HL-60/S4 treated with retinoic acid at 250 ng/mL for 4 days and 3 days (cell line): ENCODE data around the gene OGFR.

Source experiments
- in situ Hi-C: fragments of 300-500 bp; cut with MboI; formaldehyde crosslinking; loops from 2 replicates; pipeline ENCODE4 v1.7.0; 2022; ENCODE audit warnings: low sequenced_read_pairs

Gene OGFR

DNA sequence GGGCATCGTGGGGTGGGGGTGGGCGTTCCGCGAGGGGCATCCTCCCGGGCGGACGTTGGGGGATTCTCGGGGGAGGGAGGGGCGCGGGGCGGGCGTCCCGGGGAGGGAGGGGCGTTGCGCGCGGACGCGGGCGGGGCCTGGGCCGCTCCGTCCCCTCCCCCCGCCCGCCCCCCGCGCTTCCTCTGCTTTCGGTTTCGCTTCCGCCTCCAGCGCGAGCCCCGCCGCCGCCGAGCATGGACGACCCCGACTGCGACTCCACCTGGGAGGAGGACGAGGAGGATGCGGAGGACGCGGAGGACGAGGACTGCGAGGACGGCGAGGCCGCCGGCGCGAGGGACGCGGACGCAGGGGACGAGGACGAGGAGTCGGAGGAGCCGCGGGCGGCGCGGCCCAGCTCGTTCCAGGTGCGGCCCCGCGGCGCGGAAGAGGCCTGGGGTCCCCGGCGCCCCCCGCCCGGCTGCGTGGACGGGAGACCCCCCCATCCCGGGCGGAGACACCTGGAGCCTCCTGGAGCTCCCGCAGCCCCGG, at the start of gene OGFR:
Gene OGFR (plus strand): TSS at position 209 of the 528 bp plus-strand sequence. CDS start 25 bp downstream, at position 234.
- in situ Hi-C loops: no loop called here

DNA sequence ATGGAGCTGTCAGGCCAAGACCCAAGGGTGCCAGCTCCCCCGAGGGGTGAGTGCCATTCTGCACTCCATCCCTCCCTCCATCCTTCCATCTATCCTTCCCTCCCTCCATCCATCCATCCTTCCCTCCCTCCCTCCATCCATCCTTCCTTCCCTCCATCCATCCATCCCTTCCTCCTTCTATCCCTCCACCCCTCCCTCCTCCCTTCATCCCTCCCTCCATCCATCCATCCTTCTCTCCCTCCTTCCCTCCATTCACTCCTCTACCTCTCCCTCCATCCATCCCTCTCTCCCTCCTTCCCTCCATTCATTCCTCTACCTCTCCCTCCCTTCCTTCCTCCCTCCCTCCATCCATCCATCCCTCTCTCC, 49.7 kb upstream of the OGFR start:
- in situ Hi-C loops: no loop called here

DNA sequence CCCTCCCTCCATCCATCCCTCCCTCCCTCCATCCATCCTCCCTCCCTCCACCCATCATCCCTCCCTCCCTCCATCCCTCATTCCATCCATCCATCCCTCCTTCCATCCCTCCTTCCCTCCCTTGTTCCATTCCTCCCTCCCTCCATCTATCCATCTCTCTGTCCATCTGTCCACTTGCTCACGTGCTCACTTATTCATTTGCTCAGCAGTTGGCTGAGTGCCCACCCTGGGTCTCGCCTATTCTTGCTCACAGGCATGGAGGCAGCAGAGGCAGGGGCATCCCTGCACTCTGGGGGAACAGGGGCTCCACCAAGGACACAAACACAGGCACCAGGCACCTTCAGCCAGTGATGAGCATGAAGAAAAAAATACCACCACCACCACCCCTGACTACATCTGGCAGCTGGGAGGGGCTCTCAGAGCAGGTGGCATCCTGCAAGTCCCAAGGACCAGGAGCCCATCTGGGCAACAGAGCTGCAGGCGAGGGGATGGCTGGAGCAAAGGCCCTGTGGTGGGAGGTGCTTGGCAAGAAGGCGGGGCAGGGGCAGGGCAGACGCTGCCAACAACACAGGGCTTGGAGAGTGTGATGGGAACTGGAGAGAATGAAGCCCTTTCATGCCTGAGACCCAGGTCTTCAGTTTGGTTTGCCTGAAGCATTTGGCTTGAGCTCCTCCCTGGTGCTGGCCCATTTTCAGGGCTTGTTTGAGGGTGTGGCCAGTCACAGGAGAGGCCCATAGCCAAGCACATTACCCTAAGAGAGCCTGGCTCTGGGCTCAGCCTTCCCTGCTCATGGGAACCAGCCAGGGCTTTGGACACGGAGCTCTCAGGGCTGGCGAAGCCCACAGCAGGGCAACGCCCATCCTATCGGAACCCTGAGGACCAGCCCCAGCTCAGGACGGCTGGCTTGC, 48.6 kb upstream of the OGFR start:
- in situ Hi-C loops: no loop called here

- in situ Hi-C loops: no loop called here
Measured at GRCh38 chr20:62758226-62758912, 46.3 kb upstream of the OGFR start.

DNA sequence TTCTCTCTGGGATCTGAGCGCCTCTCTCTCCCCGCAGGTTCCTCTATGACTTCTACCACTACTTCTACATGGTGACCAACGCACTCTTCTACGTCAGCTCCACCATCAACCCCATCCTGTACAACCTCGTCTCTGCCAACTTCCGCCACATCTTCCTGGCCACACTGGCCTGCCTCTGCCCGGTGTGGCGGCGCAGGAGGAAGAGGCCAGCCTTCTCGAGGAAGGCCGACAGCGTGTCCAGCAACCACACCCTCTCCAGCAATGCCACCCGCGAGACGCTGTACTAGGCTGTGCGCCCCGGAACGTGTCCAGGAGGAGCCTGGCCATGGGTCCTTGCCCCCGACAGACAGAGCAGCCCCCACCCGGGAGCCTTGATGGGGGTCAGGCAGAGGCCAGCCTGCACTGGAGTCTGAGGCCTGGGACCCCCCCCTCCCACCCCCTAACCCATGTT, 44.6 kb upstream of the OGFR start:
- in situ Hi-C loops: no loop called here

DNA sequence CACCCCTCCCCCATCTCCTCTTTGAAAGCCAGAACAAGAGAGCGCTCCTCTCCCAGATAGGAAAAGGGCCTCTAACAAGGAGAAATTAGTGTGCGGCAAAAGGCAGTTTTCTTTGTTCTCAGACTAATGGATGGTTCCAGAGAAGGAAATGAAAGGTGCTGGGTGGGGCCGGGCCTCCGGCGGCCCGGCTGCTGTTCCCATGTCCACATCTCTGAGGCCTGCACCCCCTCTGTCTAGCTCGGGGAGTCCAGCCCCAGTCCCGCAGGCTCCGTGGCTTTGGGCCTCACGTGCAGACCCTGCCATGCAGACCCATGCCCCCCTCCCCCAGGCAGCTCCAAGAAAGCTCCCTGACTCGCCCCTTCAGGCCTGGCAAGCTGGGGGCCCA, 44.2 kb upstream of the OGFR start:
- in situ Hi-C loops: no loop called here

GRCh38 chr20:62760856-62761758, 43.5 kb upstream of the OGFR start:
- in situ Hi-C loops: no loop called here

GRCh38 chr20:62761759-62762131, 42.9 kb upstream of the OGFR start:
- in situ Hi-C loops: no loop called here

DNA sequence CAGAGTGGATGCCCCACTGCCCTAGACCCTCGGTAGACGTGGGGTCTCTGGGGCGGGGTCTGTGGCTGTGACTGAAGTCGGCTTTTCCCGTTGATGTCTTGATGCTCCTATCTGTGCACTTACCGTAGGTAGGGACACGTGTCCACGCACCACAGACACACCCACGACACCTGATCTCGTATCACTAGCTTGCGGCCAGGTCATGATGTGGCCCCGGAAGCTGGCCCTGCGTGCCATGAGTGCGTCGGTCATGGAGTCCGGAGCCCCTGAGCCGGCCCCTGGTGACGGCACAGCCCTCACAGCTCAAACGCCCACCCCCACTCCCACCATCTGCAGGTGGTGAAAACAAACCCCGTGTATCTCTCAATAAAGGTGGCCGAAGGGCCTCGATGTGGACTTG, 42.3 kb upstream of the OGFR start:
- in situ Hi-C loops: no loop called here

DNA sequence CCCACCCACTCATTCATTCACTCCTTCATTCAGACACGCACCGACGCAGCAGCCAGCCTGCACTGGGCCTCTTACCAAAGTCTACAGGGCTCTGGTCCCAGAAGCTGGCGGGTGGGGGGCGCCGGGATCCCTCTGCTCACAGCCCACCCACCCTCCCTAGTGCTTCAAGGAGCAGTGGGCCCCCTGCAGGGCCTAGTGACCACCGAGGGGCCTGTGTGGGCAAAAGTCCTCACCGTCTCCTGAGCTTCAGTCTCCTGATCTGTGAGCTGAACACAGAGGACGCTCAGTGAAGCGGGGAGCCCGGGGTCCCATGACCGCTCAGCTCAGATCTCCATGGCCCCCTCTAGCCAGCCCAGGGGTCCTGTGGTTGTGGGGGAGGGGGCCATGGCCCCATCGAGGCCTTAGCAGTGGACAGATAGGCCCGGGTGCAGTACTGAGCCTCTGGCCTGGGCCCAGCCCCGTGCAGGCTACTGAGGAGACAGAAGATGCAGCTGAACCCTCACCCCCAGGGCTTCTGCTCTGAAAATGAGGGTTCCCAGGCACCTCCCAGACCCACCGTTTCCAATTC, 41.8 kb upstream of the OGFR start:
- in situ Hi-C loops: no loop called here

GRCh38 chr20:62763404-62763803, 41.2 kb upstream of the OGFR start:
- in situ Hi-C loops: no loop called here

DNA sequence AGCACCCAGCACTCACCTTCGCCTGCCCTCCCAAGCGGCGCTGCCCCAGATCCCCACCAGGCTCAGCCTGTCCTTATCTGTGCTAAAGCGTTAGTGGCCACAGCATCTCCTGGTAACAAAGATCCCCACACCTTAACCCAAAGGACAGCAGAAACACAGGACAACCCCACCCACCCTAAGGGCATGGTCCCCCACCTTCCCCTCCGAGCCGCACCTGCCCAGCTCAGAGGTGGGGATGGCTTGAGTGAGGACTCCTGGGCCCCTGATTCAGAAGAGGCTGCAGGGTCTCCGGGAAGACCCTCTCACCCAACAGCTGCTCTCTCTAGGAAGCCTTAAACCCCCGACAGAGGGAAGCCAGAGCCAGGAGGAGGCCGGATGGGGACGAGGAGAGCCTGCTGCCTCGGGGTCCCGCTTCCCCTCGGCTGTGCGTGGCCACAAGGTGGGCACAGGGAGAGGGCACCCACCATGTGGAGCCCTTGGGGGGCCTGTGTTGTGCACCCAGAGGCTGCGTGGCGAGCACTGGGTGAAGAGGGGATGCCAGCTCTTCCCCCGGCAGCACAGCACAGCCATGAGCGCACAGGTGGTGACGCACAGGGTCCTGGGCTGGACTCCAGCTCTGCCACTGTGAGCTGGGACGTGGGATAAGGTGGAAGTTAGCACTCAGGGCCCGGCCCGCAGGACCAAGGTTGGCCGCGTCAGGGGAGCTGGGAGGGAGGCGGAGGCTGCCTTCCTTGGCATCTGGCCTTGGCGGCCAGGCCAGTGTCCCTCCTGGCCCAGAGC, 40.3 kb upstream of the OGFR start:
- in situ Hi-C loops: no loop called here

GRCh38 chr20:62765021-62765420, 39.6 kb upstream of the OGFR start:
- in situ Hi-C loops: no loop called here

- in situ Hi-C loops: no loop called here
Measured at GRCh38 chr20:62765432-62766070, 39.1 kb upstream of the OGFR start.

DNA sequence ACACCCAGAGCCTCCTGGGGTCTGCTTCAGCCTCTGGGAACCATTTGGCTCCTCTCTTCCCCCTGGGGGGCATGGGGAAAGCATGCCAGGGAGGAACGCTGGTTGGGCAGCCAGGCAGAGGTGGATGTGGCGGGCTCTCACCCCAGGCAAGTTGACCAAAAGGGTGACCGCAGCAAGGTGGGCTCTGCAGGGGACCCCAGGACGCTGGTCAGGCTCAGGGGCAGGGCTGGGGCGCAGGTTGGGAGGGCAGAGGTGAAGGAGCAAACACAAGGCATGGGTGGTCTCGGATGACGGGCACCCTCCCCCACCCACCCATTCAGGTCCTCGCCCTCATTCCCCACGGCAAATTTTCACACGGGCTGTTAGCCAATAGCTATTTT, 38.6 kb upstream of the OGFR start:
- in situ Hi-C loops: no loop called here

- in situ Hi-C loops: no loop called here
Measured at GRCh38 chr20:62766716-62767115, 37.9 kb upstream of the OGFR start.

GRCh38 chr20:62768234-62768546, 36.4 kb upstream of the OGFR start:
- in situ Hi-C loops: no loop called here

DNA sequence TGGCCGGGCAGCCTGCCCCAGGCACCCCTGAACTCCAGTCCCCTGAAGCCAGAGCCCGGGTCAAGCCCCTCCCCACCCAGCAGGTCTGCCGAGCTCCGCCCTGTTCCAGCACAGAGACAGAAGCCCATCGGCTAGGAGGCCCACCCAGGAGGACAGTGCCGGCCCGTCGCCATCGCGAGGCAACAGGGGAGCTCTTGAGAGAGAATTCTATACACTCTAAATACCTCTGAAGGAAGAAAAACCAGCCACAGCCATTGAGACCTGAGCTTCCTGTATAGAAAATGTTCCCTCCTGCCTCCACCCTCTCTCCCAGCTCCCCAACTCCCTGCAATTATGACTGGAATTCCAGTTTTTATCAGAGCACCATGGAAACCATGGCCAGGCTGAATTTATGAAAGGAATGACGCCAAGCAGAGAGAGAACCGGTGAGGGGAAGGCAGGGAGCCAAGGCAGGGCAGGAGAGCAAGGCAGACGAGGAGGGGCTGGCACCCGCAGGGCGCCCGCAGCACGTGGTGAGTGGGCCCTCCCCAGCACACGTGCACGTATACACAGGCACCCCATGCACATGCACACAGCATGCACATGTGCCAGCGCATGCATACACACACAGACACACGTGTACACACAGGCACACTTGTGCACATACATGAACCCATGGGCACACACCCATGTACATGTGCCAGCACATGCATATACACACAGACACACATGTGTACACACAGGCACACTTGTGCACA, 35.9 kb upstream of the OGFR start:
- in situ Hi-C loops: no loop called here
